M059J (cell line): ENCODE measurements around the gene ARID5B. TPM values are rescaled to one million over a fixed set of nuclear protein-coding genes. Genes with fewer than 3 reads are reported as not detected.

Source experiments
- total RNA-seq: library from RNA; depleted of rRNA; stranded (reverse); fragments of >200 nt; shearing (Covaris generic); gene quantifications from 2 replicates; pipeline ENCODE4 v1.2.3, GENCODE V29; 2014; rRNA removed

Gene ARID5B
- total RNA-seq, 1 experiment from 2014 or later: 43.9 TPM

Other genes starting within 250 kb of the ARID5B start
- 0.96 and 3.6 TPM in 2 replicates for gene CABCOCO1, start 238.8 kb upstream of the ARID5B start, total RNA-seq